WERI-Rb-1 (cell line): Measurements from ENCODE around the gene ACSF3.

Experiments used
- DNase-seq: peaks from one replicate; pipeline ENCODE4 v3.0.0-alpha.2; 2020
- H3K27ac ChIP-seq: fragments of 250-450 bp; sonication (Bioruptor Pico); 2 replicates; pipeline ENCODE4 v1.5.1; 2020; ENCODE audit warnings: mild to moderate bottlenecking, moderate library complexity
- H3K27me3 ChIP-seq: fragments of 250-450 bp; sonication (Bioruptor Pico); 2 replicates; pipeline ENCODE4 v1.5.1; 2021; ENCODE audit warnings: mild to moderate bottlenecking, low read depth, moderate library complexity; ENCODE audit not compliant: insufficient read depth, severe bottlenecking
- H3K36me3 ChIP-seq: fragments of 250-450 bp; sonication (Bioruptor Pico); 2 replicates; pipeline ENCODE4 v1.5.1; 2020; ENCODE audit warnings: mild to moderate bottlenecking, moderate library complexity
- H3K4me3 ChIP-seq: 2 replicates; pipeline ENCODE4 v1.5.1; 2011; ENCODE audit warnings: low read depth, mild to moderate bottlenecking, control low read depth, low read length
- H3K9me3 ChIP-seq: fragments of 250-450 bp; sonication (Bioruptor Pico); 2 replicates; pipeline ENCODE4 v1.5.1; 2021; ENCODE audit warnings: mild to moderate bottlenecking, moderate library complexity; ENCODE audit not compliant: severe bottlenecking
- CTCF ChIP-seq: IDR thresholded peaks from 2 replicates; pipeline ENCODE4 v1.5.1; 2011; ENCODE audit warnings: low read depth, mild to moderate bottlenecking, control low read depth, inconsistent platforms, low read length

Gene ACSF3

GRCh38 chr16:89176717-89177116, 83.1 kb downstream of the ACSF3 start:
- Histone ChIP-seq H3K9me3 (no peaks in the 10 kb centered on the region), H3K36me3 (no peaks in the 10 kb centered on the region), H3K27ac (no peak overlapping the region), H3K4me3 (no peak overlapping the region), H3K27me3 (no peaks in the 10 kb centered on the region)
- no peak for DNase-seq
- TF ChIP-seq CTCF: no peak

DNA sequence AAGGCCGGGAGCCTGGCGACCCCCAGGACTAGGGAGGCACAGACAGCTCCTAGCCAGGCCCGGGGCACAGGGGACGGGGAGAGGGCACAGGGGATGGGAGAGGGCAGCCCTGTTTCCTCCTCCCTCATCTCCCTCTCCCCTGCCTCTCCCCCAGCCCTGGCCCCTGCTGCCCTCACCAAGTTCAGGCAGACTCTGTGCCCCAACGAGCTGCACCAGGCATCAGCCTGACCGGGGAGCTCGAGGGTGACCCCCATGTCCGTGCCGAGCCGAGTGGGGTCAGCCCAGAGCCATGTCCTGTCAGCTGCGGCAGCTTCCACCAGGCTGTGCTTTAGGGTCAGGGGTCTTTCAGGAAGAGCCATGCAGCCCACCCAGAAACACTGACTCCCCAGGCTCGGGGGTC, 83.8 kb downstream of the ACSF3 start:
- no peak for DNase-seq
- Histone ChIP-seq H3K27ac (no peak overlapping the region), H3K9me3 (no peaks in the 10 kb centered on the region), H3K27me3 (no peaks in the 10 kb centered on the region), H3K4me3 (no peak overlapping the region), H3K36me3 (no peaks in the 10 kb centered on the region)
- TF ChIP-seq CTCF: no peak

GRCh38 chr16:89178453-89179147, 84.9 kb downstream of the ACSF3 start:
- H3K9me3 ChIP-seq: no peaks in the 10 kb centered on the region
- no peak for TF ChIP-seq CTCF
- no peak overlapping the region for H3K4me3 ChIP-seq
- no peaks in the 10 kb centered on the region for H3K36me3 ChIP-seq
- no peaks in the 10 kb centered on the region for H3K27me3 ChIP-seq
- DNase-seq: no peak
- no peak overlapping the region for H3K27ac ChIP-seq

- no peak for DNase-seq
- no peak for TF ChIP-seq CTCF
- Histone ChIP-seq H3K36me3 (no peaks in the 10 kb centered on the region), H3K27ac (no peak overlapping the region), H3K9me3 (no peaks in the 10 kb centered on the region), H3K27me3 (no peaks in the 10 kb centered on the region), H3K4me3 (no peak overlapping the region)
These were observed 85.5 kb downstream of the ACSF3 start for GRCh38 chr16:89179148-89179484.

GRCh38 chr16:89179656-89180315, 86.1 kb downstream of the ACSF3 start:
- no peaks in the 10 kb centered on the region for H3K27me3 ChIP-seq
- TF ChIP-seq CTCF: no peak
- H3K36me3 ChIP-seq: no peaks in the 10 kb centered on the region
- H3K4me3 ChIP-seq: no peak overlapping the region
- no peaks in the 10 kb centered on the region for H3K9me3 ChIP-seq
- DNase-seq: no peak
- H3K27ac ChIP-seq: no peak overlapping the region

DNA sequence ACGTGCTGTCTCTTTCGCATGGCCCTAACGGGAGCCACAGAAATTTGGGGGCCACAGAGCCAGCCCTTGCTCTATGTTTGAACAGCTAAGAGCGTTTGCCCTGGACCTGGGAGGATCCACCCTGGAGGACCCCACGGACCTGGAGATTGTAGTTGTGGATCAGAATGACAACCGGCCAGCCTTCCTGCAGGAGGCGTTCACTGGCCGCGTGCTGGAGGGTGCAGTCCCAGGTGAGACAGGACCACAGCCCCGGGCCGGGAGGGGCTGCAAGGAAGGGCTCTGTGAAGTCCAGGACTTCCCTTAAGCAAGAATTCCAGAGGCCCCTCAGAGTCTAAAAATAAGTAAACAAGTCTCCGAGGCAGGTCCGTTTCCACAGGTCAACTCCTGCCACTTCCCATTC, 89.8 kb downstream of the ACSF3 start:
- Histone ChIP-seq H3K4me3 (no peak overlapping the region), H3K27ac (no peak overlapping the region), H3K36me3 (no peaks in the 10 kb centered on the region), H3K27me3 (no peaks in the 10 kb centered on the region), H3K9me3 (no peaks in the 10 kb centered on the region)
- TF ChIP-seq CTCF: no peak
- DNase-seq: no peak
